Measurements from ENCODE around the gene C1QTNF1. TPM values are rescaled to one million over a fixed set of nuclear protein-coding genes. Genes with fewer than 3 reads are reported as not detected.

Gene C1QTNF1
- total and polyA plus RNA-seq, 2 donors (not counting 1 experiment from before 2014, with no cell fraction given) = not detected

DNA sequence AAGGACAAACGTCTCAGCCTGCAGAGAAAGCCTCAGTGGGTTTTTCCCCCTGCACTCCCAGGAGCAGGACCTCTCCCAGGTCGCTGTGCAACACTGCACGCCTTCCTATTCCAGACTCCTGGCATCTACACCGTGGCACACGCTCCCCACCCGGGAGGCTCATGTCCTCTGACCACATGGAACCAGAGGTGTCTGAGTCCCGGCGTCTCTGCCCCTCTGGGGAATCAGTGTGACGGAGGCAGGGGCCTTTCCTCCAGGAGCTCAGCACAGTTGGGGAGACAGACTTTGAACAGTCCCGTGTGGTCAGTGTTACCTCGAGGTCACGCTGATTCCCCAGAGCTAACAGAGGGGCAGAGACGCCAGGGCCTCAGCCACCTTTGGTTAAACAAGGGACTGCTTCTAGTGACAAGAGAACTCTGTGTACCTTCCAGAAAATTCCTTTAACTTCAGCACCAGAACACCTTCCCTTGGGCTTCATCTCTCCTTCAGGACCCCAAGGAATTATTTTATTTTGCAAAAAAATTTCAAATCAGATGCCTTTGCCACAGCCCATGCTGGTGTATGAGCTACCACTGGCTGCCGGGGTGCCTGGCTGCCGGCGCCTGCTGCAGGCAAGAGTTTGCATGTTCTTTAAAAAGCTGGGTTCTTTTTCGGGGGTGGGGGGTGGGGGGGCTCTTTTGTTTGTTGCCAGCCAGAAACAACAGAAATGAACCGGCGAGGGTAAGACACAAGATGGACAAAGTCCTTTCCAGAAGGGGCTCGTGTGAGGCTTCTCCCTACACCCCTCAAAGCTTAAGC is 21.0 kb upstream of the C1QTNF1 start:
- Histone ChIP-seq H3K36me3 (replicated peaks in 1 of 2; ENCODE audit: control extremely low read depth in 1 of 2, control insufficient read depth in 1 of 2, extremely low read depth in 1 of 2, insufficient read depth in 2 of 2, low read length in 1 of 2) (peaks cover 0 to 47% of the 10 kb centered on the region in 2 experiments), H3K27me3 (replicated peaks in 1 of 4; ENCODE audit: control extremely low read depth in 1 of 4, control insufficient read depth in 3 of 4, insufficient read depth in 4 of 4, low read length in 3 of 4) (no peaks in the 10 kb centered on the region), H3K27ac (ENCODE audit: low read length in 2 of 2) (no peak overlapping the region), H3K9ac (ENCODE audit: low read length) (no peak overlapping the region), H4K20me1 (ENCODE audit: control insufficient read depth, insufficient read depth, low read length, poor library complexity, severe bottlenecking) (peaks cover 94% of the 10 kb centered on the region), H3K4me3 (ENCODE audit: control extremely low read depth in 1 of 5, extremely low read depth in 1 of 5, insufficient read depth in 1 of 5, low read depth in 2 of 5, low read length in 4 of 5) (no peak overlapping the region), H2AFZ (ENCODE audit: insufficient read depth, low read depth, low read length, poor library complexity, severe bottlenecking) (no peak overlapping the region), H3K4me2 (replicated peaks; ENCODE audit: low read depth, low read length, poor library complexity, severe bottlenecking) (no peak overlapping the region), H3K4me1 (ENCODE audit: control insufficient read depth in 2 of 2, insufficient read depth in 2 of 2, low read length in 2 of 2) (peaks cover 9 to 19% of the 10 kb centered on the region in 2 donors), H3K79me2 (ENCODE audit: control insufficient read depth, insufficient read depth, low read length) (peaks cover 77% of the 10 kb centered on the region), H3K9me3 (ENCODE audit: control extremely low read depth in 1 of 3, control insufficient read depth in 2 of 3, insufficient read depth in 1 of 3, low read length in 2 of 3) (no peaks in the 10 kb centered on the region)
- Mint-ChIP-seq H3K4me3 (no peak overlapping the region), H3K27me3 (no peaks in the 10 kb centered on the region), H3K27ac (no peak overlapping the region), H3K9me3 (ENCODE audit: insufficient read depth) (no peaks in the 10 kb centered on the region), H3K4me1 (peaks cover 30% of the 10 kb centered on the region)
- no peak for DNase-seq
- POLR2A ChIA-PET = no interaction called here
- CTCF ChIA-PET = interaction anchor here (1.3 kb wide), 1 partner anchor 10 kb away, joined by 5 read pairs; no protein-coding TSS in a partner anchor
- WGBS (ENCODE audit: insufficient coverage) = 90% methylated on average over 16 of the region's 20 CpGs
- no peak for ATAC-seq (ENCODE audit: low read depth)
- intact Hi-C loops (cut with micrococcal nuclease) = no loop called here
- no peak for TF ChIP-seq EZH2 (IDR thresholded peaks at IDR 0.05; ENCODE audit: borderline replicate concordance, insufficient read depth, low read depth, low read length, poor library complexity, severe bottlenecking)
- TF ChIP-seq, protein P1, sequence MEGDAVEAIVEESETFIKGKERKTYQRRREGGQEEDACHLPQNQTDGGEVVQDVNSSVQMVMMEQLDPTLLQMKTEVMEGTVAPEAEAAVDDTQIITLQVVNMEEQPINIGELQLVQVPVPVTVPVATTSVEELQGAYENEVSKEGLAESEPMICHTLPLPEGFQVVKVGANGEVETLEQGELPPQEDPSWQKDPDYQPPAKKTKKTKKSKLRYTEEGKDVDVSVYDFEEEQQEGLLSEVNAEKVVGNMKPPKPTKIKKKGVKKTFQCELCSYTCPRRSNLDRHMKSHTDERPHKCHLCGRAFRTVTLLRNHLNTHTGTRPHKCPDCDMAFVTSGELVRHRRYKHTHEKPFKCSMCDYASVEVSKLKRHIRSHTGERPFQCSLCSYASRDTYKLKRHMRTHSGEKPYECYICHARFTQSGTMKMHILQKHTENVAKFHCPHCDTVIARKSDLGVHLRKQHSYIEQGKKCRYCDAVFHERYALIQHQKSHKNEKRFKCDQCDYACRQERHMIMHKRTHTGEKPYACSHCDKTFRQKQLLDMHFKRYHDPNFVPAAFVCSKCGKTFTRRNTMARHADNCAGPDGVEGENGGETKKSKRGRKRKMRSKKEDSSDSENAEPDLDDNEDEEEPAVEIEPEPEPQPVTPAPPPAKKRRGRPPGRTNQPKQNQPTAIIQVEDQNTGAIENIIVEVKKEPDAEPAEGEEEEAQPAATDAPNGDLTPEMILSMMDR (IDR thresholded peaks at IDR 0.05) = no peak

All from B cell (primary cell).